Esophagus muscularis mucosa (tissue), 4 donors: Measurements from ENCODE around the gene OTULIN.

ENCODE experiments used
- EP300 ChIP-seq: sonication (generic); formaldehyde crosslinking; IDR thresholded peaks from one replicate; pipeline ENCODE4 v1.6.1; 2017; ENCODE audit warnings: antibody characterized with exemption
- POLR2AphosphoS5 ChIP-seq, 2 donors: sonication (generic); formaldehyde crosslinking; IDR thresholded peaks; one replicate each; pipeline ENCODE4 v1.6.1; 2017; ENCODE audit warnings: antibody characterized with exemption in 2 of 2
- TF ChIP-seq, protein P1 (sequence below), 3 experiments: fragments of 200-600 bp in 2 of 3; fragments of 450-650 bp in 1 of 3; sonication (generic) in 2 of 3; IDR thresholded peaks; one replicate each; pipeline ENCODE4 v1.5.1; 2017 to 2019; ENCODE audit warnings: antibody characterized with exemption in 3 of 3, mild to moderate bottlenecking in 2 of 3, moderate library complexity in 1 of 3

DNA sequence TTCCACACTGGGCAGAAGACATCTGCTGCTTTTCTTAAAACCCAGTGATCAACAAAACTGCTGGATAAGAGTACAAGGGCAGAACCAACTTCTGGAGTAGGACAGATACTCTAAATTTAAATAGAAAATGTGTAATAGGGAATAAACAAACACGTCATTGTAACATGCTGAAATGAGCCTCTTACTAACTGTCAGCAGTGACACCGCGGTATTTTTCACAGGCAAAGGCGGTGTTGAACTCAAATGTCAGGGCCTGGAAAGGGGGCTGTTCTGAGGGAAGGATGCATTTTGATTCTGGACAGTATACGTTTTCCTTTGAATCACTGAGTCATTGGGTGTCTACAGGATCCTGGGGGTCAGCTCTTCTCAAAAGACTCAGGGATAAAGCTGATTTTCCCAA lies 73.5 kb downstream of the OTULIN start:
- TF ChIP-seq, protein P1, sequence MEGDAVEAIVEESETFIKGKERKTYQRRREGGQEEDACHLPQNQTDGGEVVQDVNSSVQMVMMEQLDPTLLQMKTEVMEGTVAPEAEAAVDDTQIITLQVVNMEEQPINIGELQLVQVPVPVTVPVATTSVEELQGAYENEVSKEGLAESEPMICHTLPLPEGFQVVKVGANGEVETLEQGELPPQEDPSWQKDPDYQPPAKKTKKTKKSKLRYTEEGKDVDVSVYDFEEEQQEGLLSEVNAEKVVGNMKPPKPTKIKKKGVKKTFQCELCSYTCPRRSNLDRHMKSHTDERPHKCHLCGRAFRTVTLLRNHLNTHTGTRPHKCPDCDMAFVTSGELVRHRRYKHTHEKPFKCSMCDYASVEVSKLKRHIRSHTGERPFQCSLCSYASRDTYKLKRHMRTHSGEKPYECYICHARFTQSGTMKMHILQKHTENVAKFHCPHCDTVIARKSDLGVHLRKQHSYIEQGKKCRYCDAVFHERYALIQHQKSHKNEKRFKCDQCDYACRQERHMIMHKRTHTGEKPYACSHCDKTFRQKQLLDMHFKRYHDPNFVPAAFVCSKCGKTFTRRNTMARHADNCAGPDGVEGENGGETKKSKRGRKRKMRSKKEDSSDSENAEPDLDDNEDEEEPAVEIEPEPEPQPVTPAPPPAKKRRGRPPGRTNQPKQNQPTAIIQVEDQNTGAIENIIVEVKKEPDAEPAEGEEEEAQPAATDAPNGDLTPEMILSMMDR (IDR thresholded peaks at IDR 0.05), result no peak
- TF ChIP-seq EP300, result no peak
- TF ChIP-seq POLR2AphosphoS5 (IDR thresholded peaks at IDR 0.05), result no peak
